Activated CD4-positive, alpha-beta T cell treated with anti-CD3 and anti-CD28 coated beads, Interleukin-2, amount 50 U/mL, for 24 hours (primary cell): ENCODE results near the gene TM9SF1.

ENCODE experiments used
- DNase-seq, 2 donors: peaks; one replicate each; pipeline ENCODE4 v3.0.0-alpha.2; 2020; ENCODE audit warnings: low read depth in 1 of 2, low spot score in 1 of 2

Gene TM9SF1

DNA sequence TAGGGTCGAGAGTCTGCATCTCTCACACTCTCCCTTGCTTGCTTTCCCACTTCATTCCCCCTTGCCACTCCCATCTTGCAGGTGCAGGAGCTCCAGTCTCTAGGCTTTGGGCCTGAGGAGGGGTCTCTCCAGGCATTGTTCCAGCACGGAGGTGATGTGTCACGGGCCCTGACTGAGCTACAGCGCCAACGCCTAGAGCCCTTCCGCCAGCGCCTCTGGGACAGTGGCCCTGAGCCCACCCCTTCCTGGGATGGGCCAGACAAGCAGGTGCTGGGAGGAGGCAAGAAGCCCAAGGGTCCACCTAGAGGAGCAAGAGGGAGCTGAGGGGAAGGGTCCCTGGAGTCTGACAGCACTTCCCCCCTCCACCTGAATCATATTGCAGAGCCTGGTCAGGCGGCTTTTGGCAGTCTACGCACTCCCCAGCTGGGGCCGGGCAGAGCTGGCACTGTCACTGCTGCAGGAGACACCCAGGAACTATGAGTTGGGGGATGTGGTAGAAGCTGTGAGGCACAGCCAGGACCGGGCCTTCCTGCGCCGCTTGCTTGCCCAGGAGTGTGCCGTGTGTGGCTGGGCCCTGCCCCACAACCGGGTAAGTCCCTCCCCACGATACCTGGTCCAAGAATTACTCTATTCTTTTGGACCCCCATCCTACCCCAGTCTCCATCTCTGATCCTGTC, 43.7 kb downstream of the TM9SF1 start:
- DNase-seq = no peak

DNA sequence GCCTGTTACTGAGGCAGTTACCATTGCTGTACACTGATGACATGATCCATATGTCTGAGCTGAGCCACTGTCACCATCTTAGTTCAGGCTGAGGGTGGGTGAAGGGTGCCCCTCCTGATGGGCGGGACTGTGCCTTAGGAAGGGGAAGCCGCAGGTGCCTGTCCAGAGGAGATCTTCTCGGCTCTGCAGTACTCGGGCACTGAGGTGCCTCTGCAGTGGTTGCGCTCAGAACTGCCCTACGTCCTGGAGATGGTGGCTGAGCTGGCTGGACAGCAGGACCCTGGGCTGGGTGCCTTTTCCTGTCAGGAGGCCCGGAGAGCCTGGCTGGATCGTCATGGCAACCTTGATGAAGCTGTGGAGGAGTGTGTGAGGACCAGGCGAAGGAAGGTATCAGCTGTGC, 44.2 kb downstream of the TM9SF1 start:
- DNase-seq = no peak

DNA sequence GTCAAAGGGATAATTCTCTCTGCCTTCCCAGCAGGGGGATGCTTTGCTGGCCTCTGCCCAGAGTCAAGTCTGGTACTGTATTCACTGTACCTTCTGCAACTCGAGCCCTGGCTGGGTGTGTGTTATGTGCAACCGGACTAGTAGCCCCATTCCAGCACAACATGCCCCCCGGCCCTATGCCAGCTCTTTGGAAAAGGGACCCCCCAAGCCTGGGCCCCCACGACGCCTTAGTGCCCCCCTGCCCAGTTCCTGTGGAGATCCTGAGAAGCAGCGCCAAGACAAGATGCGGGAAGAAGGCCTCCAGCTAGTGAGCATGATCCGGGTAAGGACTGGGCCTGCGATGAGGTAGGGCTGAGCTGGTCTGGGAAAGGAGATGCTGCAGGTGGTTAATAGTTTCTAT, 44.7 kb downstream of the TM9SF1 start:
- no peak for DNase-seq

DNA sequence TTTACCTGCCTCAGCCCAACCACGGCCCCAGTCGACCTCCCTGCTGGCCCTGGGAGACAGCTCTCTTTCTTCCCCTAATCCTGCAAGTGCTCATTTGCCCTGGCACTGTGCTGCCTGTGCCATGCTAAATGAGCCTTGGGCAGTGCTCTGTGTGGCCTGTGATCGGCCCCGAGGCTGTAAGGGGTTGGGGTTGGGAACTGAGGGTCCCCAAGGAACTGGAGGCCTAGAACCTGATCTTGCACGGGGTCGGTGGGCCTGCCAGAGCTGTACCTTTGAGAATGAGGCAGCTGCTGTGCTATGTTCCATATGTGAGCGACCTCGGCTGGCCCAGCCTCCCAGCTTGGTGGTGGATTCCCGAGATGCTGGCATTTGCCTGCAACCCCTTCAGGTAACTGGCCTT, 45.2 kb downstream of the TM9SF1 start:
- DNase-seq = no peak

DNA sequence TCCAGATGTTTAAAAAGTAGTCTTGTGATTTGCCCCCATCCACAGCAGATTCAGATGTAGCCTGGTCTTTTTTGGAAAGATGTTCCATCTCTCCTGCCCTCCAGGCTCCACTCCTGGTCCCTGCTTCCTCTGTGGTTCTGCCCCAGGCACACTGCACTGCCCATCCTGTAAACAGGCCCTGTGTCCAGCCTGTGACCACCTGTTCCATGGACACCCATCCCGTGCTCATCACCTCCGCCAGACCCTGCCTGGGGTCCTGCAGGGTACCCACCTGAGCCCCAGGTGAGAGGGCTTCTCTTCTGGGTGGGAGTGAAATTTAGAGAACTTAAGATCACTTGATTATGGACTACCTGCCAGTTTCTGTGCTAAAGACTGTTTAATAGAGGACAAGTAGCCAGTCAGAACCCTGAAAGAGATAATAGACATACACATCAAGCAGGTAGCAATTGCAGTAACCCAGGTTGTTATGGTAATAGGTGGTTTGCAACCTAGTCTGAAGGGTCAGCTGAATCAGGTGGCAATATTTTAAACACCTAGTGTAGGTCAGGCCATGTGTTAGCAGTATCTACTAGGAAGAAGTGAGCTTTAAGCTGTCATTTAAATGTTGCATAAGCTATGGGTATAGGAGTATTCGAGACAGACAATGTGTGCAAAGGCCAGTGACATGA, 45.8 kb downstream of the TM9SF1 start:
- no peak for DNase-seq

DNA sequence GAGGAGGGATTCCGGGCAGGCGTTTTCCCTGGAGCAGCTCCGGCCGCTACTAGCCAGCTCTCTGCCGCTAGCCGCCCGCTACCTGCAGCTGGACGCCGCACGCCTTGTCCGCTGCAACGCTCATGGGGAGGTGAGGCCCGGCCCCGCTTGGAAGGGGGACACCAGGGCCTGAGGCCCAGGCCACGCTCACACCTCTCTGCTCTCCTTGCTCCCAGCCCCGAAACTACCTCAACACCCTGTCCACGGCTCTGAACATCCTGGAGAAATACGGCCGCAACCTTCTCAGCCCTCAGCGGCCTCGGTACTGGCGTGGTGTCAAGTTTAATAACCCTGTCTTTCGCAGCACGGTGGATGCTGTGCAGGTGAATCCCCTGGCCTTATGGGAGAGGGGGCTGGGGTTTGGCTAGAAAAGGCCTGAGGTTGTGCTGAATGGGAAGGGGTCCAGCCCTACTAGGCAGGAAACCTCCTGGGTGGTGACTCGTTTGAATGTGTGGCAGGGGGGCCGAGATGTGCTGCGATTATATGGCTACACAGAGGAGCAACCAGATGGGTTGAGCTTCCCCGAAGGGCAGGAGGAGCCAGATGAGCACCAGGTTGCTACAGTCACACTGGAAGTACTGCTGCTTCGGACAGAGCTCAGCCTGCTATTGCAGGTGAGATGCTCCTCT, 47.3 kb downstream of the TM9SF1 start:
- DNase-seq = no peak

DNA sequence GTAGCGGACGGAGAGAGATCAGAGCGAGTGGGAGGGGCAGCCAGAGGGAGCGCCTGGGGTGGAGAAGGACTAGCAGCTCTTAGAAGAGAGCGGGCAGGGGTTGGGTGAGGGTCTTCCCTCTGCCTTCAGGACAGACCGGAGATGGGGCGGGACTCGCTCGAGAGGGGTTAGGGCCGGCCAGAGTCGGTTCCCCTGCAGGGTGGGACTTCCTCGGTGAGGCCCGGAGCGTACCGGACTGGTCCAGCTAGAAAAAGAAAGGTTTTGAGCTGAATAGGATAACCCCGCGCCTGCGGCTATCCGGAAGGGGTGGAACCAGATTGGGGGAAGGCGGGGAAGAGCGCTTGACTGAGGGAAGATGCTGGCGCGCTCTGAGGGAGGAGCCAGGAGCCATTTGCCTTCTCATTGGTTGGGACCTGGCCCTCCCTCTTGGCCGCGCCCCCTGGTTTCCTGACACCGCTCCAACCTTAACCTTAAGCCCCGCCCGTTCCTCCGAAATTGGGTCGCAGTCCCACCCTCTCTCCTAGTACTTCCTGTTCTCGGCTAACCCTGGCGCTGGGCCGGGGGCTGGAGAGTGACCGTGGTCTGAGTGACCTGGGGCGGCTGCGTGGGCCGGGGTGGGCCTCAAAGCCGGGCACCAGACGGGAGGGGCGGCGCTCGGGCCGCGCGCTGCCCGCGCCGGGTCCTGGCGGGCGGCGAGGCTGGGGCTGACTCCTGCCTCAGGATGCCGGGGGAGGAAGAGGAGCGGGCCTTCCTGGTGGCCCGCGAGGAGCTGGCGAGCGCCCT, 48.1 kb downstream of the TM9SF1 start, which contains the start of gene RNF31:
Gene RNF31 (plus strand): TSS at position 521 of the 783 bp plus-strand sequence. CDS start 201 bp downstream, at position 722.
- peak; percentile 89 to 98 for DNase-seq

DNA sequence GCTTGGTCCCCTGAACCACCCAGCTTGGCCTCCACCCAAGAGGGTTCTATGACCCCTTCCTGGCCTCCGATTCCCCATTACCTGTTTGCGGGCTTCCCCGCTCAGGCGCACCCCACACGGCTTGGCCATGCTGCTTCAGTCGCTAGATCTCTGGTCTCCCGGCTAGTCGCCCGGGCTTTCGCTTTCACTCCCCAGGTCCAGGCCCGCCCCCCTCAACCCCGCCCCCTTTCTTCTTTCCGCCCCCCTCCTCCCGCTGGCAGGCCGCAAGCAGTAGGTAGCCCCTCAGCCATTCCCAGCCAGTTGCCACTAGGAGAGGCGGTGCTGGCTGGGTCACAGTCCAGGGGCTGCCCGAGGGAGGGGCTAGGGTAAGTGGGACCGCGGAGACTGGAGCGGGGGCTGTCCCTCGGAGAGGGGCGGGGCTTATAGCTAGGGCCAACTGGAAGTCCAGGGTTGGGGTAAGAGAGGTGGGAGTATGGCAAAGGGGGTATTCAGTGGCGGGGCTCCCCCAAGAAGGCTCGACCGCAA, 48.7 kb downstream of the TM9SF1 start, which contains the start of gene PSME2:
Gene PSME2 (minus strand): TSS at position 158 of the 525 bp plus-strand sequence. CDS start 29 bp downstream, at position 129.
- peak; percentile 77 to 82 for DNase-seq

DNA sequence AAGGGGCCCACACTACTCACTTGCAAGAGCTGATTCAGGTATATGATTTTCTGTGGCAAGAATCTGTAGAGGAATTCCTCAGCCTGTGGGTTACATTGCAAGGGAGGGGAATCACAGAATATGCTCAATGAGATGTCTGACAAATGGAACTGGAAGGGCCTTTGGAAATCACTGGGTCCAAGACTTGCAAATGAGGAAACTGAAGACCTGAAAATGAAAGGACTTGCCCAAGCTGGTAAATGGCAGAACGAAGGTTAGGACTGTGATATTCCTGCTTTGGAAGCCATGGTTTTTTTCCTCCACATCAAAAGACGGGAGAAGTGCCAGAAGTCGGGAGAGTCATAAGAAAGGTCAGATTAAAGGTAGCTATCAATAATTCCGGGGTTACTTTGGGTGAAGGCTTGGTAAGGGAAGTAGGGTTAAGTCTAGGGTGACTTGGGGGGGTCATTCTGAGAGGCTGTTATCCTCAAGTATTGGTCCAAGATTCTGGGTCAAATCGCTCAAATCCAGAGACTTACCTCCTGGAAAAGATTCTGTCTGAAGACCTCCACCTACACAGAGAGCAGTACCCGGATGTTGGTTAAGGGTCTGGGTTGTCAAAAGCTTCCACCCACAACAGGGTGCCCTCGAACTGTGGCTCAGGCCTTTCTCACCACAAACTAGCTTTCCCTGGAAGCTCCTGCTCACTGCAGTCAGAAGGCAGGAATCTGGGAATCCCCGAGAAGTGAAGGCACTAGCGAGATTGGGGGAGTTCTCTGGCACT, 49.4 kb downstream of the TM9SF1 start:
- DNase-seq = no peak

DNA sequence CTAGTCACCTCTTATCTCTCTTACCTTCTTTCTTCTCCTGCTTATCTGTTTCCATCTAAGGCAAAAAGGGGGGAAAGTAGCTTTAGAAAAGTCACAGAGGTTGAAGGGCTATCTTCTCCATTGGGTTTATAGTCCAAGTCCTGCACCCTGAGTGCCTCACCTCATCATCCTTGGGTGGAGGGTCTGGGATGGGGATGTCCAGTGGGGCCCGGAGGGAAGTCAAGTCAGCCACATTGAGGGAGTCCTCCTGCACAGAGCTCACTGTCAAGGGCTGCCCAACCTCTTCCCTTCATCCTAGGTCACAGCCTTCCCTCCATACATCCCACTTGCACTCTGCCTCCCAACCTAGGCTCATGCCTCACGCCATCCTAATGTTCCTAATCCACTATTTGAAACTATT, 50.0 kb downstream of the TM9SF1 start:
- DNase-seq = no peak

DNA sequence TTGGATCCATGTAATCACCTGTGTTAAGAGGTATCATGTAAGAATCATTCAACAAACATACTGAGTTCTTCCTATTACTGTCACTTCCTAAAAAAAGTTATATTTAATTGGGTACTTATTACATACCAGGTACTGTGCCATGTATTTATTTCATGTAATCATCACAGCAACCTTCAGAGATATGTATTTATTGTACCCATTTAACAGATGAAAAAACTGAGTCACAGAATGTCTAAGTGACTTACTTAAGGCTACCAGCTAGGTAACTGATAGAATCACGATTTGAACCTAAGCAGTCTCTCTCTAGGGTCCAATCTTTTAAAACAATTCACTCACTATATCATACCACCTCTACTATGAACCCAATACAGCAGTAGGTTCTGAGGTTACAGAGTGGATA, 50.8 kb downstream of the TM9SF1 start:
- no peak for DNase-seq

DNA sequence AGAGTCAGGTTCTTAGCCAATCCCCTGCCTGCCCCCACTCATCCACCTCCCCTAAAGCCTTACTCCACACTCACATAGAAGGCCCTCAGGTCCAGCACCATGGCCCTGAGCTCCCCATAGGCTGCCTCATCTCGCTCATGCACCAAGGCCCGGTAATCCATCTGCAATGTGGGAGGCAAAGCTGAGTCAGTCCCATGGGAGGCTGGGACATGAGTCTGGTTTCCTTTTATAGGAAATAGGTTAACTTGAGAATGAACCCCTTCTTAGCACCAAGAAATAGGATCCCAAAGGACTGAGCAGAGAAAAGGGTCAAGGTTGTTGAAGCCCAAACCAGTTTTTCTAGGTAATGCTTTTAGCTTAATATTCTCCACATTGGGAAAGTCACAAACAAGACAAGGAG, 51.7 kb downstream of the TM9SF1 start:
- DNase-seq = no peak

DNA sequence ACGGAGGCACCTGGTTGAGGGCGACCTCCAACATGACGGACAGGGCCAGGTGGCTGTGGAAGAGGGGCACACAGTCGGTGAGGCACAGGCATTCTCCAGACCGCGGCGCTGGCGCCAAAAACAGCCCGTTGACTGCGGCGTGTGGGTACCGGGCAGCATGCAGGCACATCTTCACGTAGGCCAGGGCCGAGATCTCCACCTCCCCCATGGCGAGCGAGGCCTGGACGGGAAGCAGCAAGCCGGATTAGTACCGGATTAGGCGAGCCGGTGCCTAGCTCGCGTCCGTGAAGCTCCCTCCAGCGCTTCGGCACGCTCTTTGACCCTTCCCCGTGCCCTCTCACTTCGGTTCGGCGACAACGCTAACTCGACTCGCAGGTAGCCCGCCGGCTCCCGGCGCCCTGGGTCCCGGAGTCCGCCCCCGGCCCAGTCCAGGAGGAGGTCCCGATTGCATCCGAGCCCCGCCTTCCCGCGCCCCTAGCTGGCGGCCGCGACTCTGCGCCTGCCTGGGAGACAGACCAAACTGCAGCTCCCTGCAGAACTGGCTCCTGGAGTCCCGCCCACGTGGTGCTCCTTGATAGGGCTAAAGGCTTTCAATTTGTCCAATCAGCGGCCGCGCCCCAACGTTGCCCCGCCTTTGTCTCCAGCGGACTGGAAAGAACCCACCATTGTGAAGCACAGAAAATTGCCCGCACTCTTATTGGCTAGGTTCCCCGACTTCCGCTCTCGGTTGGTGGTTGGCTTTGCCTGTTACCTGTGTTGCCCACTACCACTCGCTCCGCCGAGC, 54.0 kb downstream of the TM9SF1 start, which contains the start of gene EMC9:
Gene EMC9 (minus strand): TSS at position 495 of the 784 bp plus-strand sequence. CDS start 287 bp downstream, at position 208.
- DNase-seq = peak; percentile 97 to 100

DNA sequence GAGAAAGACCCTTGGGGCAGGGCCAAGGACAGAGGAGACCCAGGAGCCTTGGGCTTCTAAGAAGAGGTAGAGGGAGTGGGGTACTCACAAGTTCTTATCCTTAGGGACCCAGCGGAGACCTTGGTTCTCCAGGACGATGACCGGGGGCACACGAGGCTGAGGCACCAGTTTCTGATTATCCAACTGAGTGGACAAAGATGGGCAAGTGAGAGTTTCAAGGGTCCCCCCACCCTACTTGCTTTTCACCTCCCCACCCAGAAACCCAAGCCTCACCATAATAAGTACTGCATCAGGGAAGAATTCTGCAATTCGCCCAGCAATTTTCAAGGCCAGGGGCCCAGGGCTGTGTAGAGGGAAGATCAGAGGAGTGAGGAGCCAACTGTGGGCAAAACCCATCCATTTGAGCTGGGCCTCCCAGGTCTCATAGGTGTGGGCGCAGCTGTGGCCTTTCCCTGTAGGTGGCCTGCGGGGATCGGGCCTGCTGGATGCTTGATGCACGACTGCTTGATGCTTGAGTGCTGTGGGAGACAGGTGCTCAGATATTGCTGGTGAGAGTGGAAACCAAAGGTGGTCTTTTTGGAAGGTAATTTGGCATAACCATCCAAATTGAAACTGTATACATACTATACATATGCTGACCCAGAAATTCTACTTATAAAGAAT, 55.8 kb downstream of the TM9SF1 start:
- no peak for DNase-seq
